ENCODE results near the gene LRP6.

DNA sequence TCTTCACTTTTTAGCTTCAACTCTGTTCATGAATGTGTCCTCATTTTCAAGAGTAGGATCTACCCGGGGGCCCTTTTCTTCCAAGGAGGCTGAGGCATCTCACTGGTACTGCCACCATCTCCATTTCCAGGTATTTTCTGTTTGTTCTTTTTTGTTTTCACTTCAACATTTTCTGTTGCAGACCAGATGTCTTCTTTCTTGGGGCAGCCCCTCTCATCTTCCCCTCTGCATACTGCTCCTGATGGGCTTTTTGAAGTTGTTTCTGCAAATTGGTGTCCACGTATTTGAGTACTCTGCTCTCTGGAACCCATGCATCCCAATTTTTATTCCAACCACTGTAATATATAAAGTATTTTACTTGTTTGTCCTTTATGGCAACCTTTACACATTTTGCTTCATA, 66.5 kb downstream of the LRP6 start:
- TF ChIP-seq POLR2AphosphoS5 (IDR thresholded peaks at IDR 0.05; ENCODE audit: low read depth) (no peak), JUNB (IDR thresholded peaks at IDR 0.05; ENCODE audit: unreplicated experiment) (no peak), CREB1 (CRISPR knock-in tag; IDR thresholded peaks at IDR 0.05; ENCODE audit: low read depth) (no peak), EZH2phosphoT487 (IDR thresholded peaks at IDR 0.05; ENCODE audit: unreplicated experiment) (no peak), EZH2 (IDR thresholded peaks at IDR 0.05; ENCODE audit: low read depth, unreplicated experiment) (no peak), STAT1 (IDR thresholded peaks at IDR 0.05; ENCODE audit: unreplicated experiment) (no peak), ZNF114 (CRISPR knock-in tag; IDR thresholded peaks at IDR 0.05) (no peak)
- TF ChIP-seq, protein P1, sequence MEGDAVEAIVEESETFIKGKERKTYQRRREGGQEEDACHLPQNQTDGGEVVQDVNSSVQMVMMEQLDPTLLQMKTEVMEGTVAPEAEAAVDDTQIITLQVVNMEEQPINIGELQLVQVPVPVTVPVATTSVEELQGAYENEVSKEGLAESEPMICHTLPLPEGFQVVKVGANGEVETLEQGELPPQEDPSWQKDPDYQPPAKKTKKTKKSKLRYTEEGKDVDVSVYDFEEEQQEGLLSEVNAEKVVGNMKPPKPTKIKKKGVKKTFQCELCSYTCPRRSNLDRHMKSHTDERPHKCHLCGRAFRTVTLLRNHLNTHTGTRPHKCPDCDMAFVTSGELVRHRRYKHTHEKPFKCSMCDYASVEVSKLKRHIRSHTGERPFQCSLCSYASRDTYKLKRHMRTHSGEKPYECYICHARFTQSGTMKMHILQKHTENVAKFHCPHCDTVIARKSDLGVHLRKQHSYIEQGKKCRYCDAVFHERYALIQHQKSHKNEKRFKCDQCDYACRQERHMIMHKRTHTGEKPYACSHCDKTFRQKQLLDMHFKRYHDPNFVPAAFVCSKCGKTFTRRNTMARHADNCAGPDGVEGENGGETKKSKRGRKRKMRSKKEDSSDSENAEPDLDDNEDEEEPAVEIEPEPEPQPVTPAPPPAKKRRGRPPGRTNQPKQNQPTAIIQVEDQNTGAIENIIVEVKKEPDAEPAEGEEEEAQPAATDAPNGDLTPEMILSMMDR (conservative IDR thresholded peaks at IDR 0.05; ENCODE audit: low read depth in 2 of 2) = no peak
- TF ChIP-seq, protein P2, sequence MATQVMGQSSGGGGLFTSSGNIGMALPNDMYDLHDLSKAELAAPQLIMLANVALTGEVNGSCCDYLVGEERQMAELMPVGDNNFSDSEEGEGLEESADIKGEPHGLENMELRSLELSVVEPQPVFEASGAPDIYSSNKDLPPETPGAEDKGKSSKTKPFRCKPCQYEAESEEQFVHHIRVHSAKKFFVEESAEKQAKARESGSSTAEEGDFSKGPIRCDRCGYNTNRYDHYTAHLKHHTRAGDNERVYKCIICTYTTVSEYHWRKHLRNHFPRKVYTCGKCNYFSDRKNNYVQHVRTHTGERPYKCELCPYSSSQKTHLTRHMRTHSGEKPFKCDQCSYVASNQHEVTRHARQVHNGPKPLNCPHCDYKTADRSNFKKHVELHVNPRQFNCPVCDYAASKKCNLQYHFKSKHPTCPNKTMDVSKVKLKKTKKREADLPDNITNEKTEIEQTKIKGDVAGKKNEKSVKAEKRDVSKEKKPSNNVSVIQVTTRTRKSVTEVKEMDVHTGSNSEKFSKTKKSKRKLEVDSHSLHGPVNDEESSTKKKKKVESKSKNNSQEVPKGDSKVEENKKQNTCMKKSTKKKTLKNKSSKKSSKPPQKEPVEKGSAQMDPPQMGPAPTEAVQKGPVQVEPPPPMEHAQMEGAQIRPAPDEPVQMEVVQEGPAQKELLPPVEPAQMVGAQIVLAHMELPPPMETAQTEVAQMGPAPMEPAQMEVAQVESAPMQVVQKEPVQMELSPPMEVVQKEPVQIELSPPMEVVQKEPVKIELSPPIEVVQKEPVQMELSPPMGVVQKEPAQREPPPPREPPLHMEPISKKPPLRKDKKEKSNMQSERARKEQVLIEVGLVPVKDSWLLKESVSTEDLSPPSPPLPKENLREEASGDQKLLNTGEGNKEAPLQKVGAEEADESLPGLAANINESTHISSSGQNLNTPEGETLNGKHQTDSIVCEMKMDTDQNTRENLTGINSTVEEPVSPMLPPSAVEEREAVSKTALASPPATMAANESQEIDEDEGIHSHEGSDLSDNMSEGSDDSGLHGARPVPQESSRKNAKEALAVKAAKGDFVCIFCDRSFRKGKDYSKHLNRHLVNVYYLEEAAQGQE (IDR thresholded peaks at IDR 0.05; ENCODE audit: unreplicated experiment) = no peak
- TF ChIP-seq, protein P3, sequence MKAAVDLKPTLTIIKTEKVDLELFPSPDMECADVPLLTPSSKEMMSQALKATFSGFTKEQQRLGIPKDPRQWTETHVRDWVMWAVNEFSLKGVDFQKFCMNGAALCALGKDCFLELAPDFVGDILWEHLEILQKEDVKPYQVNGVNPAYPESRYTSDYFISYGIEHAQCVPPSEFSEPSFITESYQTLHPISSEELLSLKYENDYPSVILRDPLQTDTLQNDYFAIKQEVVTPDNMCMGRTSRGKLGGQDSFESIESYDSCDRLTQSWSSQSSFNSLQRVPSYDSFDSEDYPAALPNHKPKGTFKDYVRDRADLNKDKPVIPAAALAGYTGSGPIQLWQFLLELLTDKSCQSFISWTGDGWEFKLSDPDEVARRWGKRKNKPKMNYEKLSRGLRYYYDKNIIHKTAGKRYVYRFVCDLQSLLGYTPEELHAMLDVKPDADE (IDR thresholded peaks at IDR 0.05) = no peak
